HepG2 (cell line): ENCODE results near the gene CAPZA1. TPM values are rescaled to one million over a fixed set of nuclear protein-coding genes. Genes with fewer than 3 reads are reported as not detected.

Source experiments
- ARNTL ChIP-seq: sonication (generic); formaldehyde crosslinking; IDR thresholded peaks from 2 replicates; pipeline ENCODE4 v1.4.0; 2020; ENCODE audit warnings: mild to moderate bottlenecking, missing genetic modification reagents
- ELF1 ChIP-seq: sonication (generic); formaldehyde crosslinking; IDR thresholded peaks from 2 replicates; pipeline ENCODE4 v1.4.0; 2020; ENCODE audit warnings: missing genetic modification reagents
- ETV5 ChIP-seq: IDR thresholded peaks from 2 replicates; pipeline ENCODE4 v1.6.1; 2018; ENCODE audit warnings: missing biosample characterization, missing genetic modification reagents, inconsistent platforms, borderline replicate concordance
- GATAD2A ChIP-seq: IDR thresholded peaks from 2 replicates; pipeline ENCODE4 v1.6.1; 2016
- KLF6 ChIP-seq: IDR thresholded peaks from 2 replicates; pipeline ENCODE4 v1.8.0; 2016; ENCODE audit warnings: missing biosample characterization, missing genetic modification reagents
- MTF2 ChIP-seq: sonication (generic); formaldehyde crosslinking; IDR thresholded peaks from 2 replicates; pipeline ENCODE4 v1.5.0; 2020; ENCODE audit warnings: missing genetic modification reagents, borderline replicate concordance
- RARA ChIP-seq: IDR thresholded peaks from 2 replicates; pipeline ENCODE4 v1.6.1; 2016; ENCODE audit warnings: missing genetic modification reagents, missing compliant biosample characterization
- SMYD3 ChIP-seq: sonication (generic); formaldehyde crosslinking; IDR thresholded peaks from 2 replicates; pipeline ENCODE4 v1.8.1; 2023; ENCODE audit warnings: mild to moderate bottlenecking, missing genetic modification reagents
- TBX2 ChIP-seq: sonication (generic); formaldehyde crosslinking; IDR thresholded peaks from 2 replicates; pipeline ENCODE4 v1.5.0; 2020; ENCODE audit warnings: missing genetic modification reagents, mild to moderate bottlenecking, borderline replicate concordance
- ZNF501 ChIP-seq: sonication (generic); formaldehyde crosslinking; IDR thresholded peaks from 2 replicates; pipeline ENCODE4 v1.5.1; 2020; ENCODE audit warnings: mild to moderate bottlenecking, moderate library complexity, missing genetic modification reagents
- ZNF879 ChIP-seq: sonication (generic); formaldehyde crosslinking; IDR thresholded peaks from 2 replicates; pipeline ENCODE4 v1.8.1; 2023; ENCODE audit warnings: missing genetic modification reagents
- polyA plus RNA-seq, 8 experiments: library from polyadenylated mRNA; depleted of rRNA in 3 of 8; stranded (reverse) in 7 of 8; unstranded in 1 of 8; fragments of >200 nt; fragmentation: Illumina TruSeq in 4 of 8; extraction: Trizol in 4 of 8; gene quantifications; 2 replicates each; pipeline versions ENCODE4 v1.2.1 to v1.2.3, GENCODE V29; 2011 to 2016; ENCODE audit warnings: low read depth in 4 of 8, missing spikeins in 1 of 8, mixed read lengths in 1 of 8; ENCODE audit not compliant: insufficient read depth in 1 of 8
- total RNA-seq, 5 experiments: library from RNA; depleted of rRNA; stranded (reverse); fragments of >200 nt; fragmentation: Illumina TruSeq; extraction: Trizol; gene quantifications; 2 replicates each; pipeline ENCODE4 v1.2.3, GENCODE V29; 2016; ENCODE audit warnings: low read depth in 1 of 5
- TF ChIP-seq, protein P1 (sequence below): sonication (generic); formaldehyde crosslinking; IDR thresholded peaks from 2 replicates; pipeline ENCODE4 v1.4.0; 2020; ENCODE audit warnings: mild to moderate bottlenecking, missing genetic modification reagents
- TF ChIP-seq, protein P2 (sequence below): sonication (generic); formaldehyde crosslinking; IDR thresholded peaks from 2 replicates; pipeline ENCODE4 v1.4.0; 2020; ENCODE audit warnings: missing genetic modification reagents, borderline replicate concordance
- TF ChIP-seq, protein P3 (sequence below): sonication (generic); formaldehyde crosslinking; conservative IDR thresholded peaks from 2 replicates; pipeline ENCODE4 v1.8.0; 2022; ENCODE audit warnings: mild to moderate bottlenecking, moderate library complexity, missing genetic modification reagents

Gene CAPZA1
- total and polyA plus RNA-seq, 2 of the 13 experiments (the other 11 are each of a cell fraction or from before 2014, with no cell fraction given), result 67.0 to 117 TPM

GRCh38 chr1:112698366-112699310 lies 79.0 kb downstream of the CAPZA1 start (continued):
- TF ChIP-seq, protein P1, sequence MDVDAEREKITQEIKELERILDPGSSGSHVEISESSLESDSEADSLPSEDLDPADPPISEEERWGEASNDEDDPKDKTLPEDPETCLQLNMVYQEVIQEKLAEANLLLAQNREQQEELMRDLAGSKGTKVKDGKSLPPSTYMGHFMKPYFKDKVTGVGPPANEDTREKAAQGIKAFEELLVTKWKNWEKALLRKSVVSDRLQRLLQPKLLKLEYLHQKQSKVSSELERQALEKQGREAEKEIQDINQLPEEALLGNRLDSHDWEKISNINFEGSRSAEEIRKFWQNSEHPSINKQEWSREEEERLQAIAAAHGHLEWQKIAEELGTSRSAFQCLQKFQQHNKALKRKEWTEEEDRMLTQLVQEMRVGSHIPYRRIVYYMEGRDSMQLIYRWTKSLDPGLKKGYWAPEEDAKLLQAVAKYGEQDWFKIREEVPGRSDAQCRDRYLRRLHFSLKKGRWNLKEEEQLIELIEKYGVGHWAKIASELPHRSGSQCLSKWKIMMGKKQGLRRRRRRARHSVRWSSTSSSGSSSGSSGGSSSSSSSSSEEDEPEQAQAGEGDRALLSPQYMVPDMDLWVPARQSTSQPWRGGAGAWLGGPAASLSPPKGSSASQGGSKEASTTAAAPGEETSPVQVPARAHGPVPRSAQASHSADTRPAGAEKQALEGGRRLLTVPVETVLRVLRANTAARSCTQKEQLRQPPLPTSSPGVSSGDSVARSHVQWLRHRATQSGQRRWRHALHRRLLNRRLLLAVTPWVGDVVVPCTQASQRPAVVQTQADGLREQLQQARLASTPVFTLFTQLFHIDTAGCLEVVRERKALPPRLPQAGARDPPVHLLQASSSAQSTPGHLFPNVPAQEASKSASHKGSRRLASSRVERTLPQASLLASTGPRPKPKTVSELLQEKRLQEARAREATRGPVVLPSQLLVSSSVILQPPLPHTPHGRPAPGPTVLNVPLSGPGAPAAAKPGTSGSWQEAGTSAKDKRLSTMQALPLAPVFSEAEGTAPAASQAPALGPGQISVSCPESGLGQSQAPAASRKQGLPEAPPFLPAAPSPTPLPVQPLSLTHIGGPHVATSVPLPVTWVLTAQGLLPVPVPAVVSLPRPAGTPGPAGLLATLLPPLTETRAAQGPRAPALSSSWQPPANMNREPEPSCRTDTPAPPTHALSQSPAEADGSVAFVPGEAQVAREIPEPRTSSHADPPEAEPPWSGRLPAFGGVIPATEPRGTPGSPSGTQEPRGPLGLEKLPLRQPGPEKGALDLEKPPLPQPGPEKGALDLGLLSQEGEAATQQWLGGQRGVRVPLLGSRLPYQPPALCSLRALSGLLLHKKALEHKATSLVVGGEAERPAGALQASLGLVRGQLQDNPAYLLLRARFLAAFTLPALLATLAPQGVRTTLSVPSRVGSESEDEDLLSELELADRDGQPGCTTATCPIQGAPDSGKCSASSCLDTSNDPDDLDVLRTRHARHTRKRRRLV, result peak; percentile 67; the same call in 1 of the 2 replicates
- TF ChIP-seq, protein P2, sequence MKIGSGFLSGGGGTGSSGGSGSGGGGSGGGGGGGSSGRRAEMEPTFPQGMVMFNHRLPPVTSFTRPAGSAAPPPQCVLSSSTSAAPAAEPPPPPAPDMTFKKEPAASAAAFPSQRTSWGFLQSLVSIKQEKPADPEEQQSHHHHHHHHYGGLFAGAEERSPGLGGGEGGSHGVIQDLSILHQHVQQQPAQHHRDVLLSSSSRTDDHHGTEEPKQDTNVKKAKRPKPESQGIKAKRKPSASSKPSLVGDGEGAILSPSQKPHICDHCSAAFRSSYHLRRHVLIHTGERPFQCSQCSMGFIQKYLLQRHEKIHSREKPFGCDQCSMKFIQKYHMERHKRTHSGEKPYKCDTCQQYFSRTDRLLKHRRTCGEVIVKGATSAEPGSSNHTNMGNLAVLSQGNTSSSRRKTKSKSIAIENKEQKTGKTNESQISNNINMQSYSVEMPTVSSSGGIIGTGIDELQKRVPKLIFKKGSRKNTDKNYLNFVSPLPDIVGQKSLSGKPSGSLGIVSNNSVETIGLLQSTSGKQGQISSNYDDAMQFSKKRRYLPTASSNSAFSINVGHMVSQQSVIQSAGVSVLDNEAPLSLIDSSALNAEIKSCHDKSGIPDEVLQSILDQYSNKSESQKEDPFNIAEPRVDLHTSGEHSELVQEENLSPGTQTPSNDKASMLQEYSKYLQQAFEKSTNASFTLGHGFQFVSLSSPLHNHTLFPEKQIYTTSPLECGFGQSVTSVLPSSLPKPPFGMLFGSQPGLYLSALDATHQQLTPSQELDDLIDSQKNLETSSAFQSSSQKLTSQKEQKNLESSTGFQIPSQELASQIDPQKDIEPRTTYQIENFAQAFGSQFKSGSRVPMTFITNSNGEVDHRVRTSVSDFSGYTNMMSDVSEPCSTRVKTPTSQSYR (CRISPR knock-in tag), result peak; percentile 88; the same call in 1 of the 2 replicates
- TF ChIP-seq TBX2 (CRISPR knock-in tag) (peak; percentile 72), ELF1 (CRISPR knock-in tag) (0 out of 2 replicates have a peak, but pooled peaks have one; percentile 9), RARA (CRISPR knock-in tag) (peak; percentile 59), ETV5 (CRISPR knock-in tag) (peak; percentile 24; the same call in 1 of the 2 replicates), SMYD3 (CRISPR knock-in tag) (0 out of 2 replicates have a peak, but pooled peaks have one; percentile 41), ARNTL (CRISPR knock-in tag) (no peak), MTF2 (CRISPR knock-in tag) (no peak), GATAD2A (CRISPR knock-in tag) (peak; percentile 70; the same call in 1 of the 2 replicates), ZNF501 (CRISPR knock-in tag) (peak; percentile 36; the same call in 1 of the 2 replicates), ZNF879 (CRISPR knock-in tag) (no peak), KLF6 (CRISPR knock-in tag) (0 out of 2 replicates have a peak, but pooled peaks have one; percentile 52)
- TF ChIP-seq, protein P3, sequence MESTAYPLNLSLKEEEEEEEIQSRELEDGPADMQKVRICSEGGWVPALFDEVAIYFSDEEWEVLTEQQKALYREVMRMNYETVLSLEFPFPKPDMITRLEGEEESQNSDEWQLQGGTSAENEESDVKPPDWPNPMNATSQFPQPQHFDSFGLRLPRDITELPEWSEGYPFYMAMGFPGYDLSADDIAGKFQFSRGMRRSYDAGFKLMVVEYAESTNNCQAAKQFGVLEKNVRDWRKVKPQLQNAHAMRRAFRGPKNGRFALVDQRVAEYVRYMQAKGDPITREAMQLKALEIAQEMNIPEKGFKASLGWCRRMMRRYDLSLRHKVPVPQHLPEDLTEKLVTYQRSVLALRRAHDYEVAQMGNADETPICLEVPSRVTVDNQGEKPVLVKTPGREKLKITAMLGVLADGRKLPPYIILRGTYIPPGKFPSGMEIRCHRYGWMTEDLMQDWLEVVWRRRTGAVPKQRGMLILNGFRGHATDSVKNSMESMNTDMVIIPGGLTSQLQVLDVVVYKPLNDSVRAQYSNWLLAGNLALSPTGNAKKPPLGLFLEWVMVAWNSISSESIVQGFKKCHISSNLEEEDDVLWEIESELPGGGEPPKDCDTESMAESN, result peak; percentile 49; the same call in 1 of the 2 replicates
